Pons (tissue), 1 donor: ENCODE measurements around the gene MMP13.
"Not testable (repeated sequence)": the region's sequence is repeated elsewhere in the genome, so short reads cannot be mapped to it uniquely, and the experiment has no call there.

Source experiments
- DNase-seq: peaks from one replicate; pipeline ENCODE4 v3.0.0-alpha.2; 2016; ENCODE audit warnings: low spot score

Gene MMP13

GRCh38 chr11:102935514-102935913 is 20.0 kb downstream of the MMP13 start:
- DNase-seq = no peak

GRCh38 chr11:102934735-102935134 is 20.8 kb downstream of the MMP13 start:
- no peak for DNase-seq

- no peak for DNase-seq
Measured at GRCh38 chr11:102933627-102934026, 21.9 kb downstream of the MMP13 start.

- DNase-seq = no peak
Measured at GRCh38 chr11:102932678-102933077, 22.9 kb downstream of the MMP13 start.

GRCh38 chr11:102930451-102930850 is 25.1 kb downstream of the MMP13 start:
- no peak for DNase-seq

- DNase-seq = no peak
Measured at GRCh38 chr11:102929972-102930371, 25.6 kb downstream of the MMP13 start.

- DNase-seq = no peak
Measured at GRCh38 chr11:102929166-102929565, 26.4 kb downstream of the MMP13 start.

GRCh38 chr11:102928247-102928646 is 27.3 kb downstream of the MMP13 start:
- DNase-seq = no peak

- DNase-seq = no peak
Measured at GRCh38 chr11:102927624-102927990, 27.9 kb downstream of the MMP13 start.

GRCh38 chr11:102926961-102927623 is 28.4 kb downstream of the MMP13 start:
- no peak for DNase-seq

- no peak for DNase-seq
Measured at GRCh38 chr11:102926517-102926916, 29.0 kb downstream of the MMP13 start.

- no peak for DNase-seq
Measured at GRCh38 chr11:102925988-102926387, 29.5 kb downstream of the MMP13 start.

GRCh38 chr11:102924851-102925380 is 30.6 kb downstream of the MMP13 start:
- no peak for DNase-seq

- DNase-seq = no peak
Measured at GRCh38 chr11:102921587-102922220, 33.8 kb downstream of the MMP13 start.

- peak; percentile 33 for DNase-seq
Measured at GRCh38 chr11:102920118-102920684, 35.3 kb downstream of the MMP13 start.

GRCh38 chr11:102915044-102915375 is 40.5 kb downstream of the MMP13 start:
- no peak for DNase-seq

GRCh38 chr11:102914238-102915043 is 41.1 kb downstream of the MMP13 start:
- peak; percentile 34 for DNase-seq

- no peak for DNase-seq
Measured at GRCh38 chr11:102912482-102912830, 43.1 kb downstream of the MMP13 start.

GRCh38 chr11:102911758-102912481 is 43.6 kb downstream of the MMP13 start:
- no peak for DNase-seq

- DNase-seq = not testable (repeated sequence)
Measured at GRCh38 chr11:102905848-102906247, 49.7 kb downstream of the MMP13 start.

GRCh38 chr11:102903895-102904294 is 51.6 kb downstream of the MMP13 start:
- DNase-seq = not testable (repeated sequence)

GRCh38 chr11:102900346-102900745 is 55.2 kb downstream of the MMP13 start:
- no peak for DNase-seq
